GM19463 (cell line): ENCODE results near the gene GULP1.

Experiments used
- ATAC-seq: cut with Tn5 transposase; IDR thresholded peaks from one replicate; pipeline ENCODE4 v1.9.1; 2021; ENCODE audit warnings: mild to moderate bottlenecking, moderate library complexity; ENCODE audit not compliant: unreplicated experiment

Gene GULP1

DNA sequence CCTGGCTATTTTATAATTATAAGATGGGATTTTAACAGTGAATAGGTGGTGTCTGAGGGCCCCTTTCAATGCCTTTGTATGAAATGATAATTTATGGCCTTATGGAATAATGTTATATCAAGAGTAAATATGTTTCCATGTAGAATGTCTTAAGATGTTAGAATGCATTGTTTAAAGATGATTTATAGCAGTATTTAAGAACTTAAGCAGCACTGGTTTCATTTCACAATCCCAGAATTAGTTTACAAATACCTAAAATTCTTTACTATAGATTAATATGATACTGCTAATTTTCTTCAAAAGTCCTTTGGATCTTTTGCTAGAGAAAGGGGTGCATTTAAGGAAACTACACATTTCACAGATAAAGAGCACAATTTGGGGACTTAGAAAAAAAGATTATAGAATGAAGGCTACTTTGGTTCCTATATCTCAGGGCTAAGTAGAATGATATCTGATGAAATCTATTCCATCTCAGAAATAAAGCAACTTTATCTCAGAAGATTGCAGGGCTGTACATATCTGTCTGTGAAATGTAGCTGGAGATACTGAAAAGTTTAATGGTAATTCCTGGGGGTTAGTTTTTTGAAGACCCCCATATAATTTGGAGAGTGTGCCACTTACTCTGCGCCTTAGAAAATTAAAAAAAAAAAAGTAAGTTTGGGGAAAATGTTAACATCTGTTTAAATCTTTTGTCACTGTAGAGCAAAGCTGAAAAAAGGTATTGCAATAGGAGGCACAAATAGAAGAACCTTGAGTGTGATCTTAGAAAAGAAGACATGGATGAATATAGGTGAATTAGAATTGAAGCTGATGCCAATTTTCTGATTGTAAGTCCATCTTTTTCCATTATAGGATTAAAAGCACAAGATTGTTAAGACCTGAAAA is 123.4 kb downstream of the GULP1 start:
- ATAC-seq = no peak

DNA sequence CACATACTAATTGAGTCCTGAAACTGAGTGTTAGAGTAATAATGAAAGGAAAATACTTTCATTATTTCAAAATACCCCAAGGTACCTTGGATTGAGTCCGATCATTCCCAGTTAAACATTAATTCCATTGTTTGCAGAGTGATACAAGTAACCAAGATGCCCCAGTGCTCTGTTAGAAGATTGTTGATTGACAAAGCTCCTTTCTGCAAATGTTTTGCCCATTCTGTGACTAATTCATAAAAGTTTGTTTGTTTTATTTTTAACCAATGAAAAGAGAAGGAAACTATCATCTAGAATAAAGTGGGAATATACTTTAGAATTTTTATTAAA is 124.0 kb downstream of the GULP1 start:
- peak; percentile 64 for ATAC-seq

DNA sequence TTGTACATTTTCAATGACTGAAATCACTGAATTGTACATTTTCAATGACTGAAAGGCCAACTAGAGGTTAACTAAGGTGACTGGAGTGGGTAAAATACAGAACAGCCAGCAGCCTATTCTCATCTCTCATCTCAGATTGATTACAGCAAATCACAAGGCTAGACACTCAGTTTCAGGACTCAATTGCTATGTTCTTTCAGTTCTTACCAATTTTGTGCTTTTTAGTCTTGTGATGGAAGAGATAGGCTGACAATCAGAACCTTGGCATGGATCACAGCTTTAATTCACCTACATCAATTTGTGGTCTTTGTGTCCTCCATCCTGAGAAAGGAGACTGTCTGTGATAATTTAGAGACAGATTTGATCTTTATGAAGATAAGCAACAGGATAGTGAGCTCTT is 124.7 kb downstream of the GULP1 start:
- peak; percentile 69 for ATAC-seq

DNA sequence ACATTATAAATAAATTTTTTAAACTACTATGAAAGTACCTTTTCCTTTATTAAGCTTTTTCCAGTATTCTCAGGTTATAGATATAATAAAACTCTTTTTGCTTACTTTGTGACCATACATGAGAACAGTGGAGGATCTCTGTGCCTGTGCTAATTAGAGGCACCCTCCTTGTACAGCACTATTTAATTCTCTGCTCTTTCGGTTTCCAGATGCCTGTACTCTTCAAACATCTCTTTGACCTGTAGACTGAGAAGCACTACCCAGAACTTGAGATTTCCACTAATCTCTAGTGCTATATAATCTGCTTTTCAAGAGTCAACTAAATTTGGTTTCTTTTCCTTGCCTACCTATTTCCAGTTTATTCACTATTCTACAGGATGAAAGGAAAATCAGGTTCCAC is 131.1 kb downstream of the GULP1 start:
- peak; percentile 82 for ATAC-seq

DNA sequence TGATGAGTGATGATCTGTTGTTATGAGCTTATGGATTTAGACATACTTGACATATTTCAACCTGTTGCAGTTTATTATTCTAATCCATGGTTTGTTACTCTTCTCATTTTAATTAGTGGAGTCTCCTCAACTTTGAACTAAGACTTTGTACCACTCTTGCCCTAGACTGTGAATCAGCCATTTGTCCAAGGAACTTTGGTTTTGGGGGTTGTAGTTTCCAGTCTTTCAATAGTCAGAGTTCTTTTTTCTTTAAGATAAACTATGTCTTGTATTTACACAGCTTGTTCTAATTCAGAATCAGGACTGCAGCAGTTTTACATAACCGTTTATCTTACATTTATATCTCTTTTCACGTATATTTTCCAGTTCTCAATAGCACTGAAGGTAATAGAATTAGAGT is 133.6 kb downstream of the GULP1 start:
- ATAC-seq = no peak

DNA sequence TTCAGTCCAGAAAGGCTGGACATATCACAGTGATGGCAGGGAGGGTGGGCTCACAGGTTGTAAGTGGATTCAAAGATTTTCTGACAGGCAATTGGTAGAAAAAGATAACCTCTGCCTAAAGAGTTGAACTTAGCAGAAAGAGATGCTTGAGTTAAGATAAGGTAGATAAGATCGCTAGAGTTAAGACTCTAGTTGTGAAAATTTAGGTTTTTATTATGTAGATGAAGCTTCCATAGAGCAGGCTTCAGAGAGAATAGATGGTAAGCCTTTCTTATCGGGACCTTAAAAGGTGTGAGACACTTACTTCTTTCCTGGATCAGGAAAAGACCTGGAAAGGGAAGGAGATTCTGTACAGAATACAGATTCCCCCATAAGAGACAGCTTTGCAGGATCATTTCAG is 134.4 kb downstream of the GULP1 start:
- ATAC-seq = no peak

DNA sequence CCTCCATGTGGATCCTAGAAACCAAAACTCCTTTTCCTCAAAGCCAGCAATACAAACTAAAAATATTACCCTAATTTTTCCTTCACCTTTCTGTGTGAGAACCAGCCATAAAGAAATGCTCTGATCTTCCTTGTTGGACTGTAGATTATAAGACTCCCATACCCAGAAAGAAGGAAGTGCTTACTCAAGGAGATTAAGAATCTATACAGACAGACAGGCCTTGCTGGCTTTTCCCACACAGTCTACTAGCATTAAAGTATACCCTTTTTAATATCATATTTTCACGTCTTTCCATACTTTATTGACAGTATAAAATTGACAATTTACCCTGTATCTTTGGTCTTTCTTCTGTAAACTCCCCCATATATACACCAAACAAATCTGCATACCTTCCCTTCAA is 139.0 kb downstream of the GULP1 start:
- no peak for ATAC-seq

DNA sequence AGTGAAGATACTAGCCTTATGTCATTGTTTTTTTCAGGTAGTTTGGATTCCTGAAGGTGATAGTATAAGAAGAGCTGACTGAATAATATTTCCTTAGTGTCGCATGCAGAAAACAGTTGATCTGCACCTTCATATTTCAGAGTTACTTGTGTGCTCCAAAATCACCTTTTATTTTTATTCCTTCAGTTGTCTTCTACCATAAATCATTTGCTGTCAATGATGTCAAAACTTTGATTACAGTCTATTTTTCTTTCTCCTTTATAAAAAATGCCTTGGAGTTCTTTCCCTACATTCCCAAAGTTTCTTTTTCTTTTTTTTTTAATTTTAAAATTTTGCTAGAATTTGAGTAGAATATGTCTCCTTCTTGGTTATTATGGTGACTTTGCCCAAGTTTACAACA is 142.3 kb downstream of the GULP1 start:
- ATAC-seq = no peak

DNA sequence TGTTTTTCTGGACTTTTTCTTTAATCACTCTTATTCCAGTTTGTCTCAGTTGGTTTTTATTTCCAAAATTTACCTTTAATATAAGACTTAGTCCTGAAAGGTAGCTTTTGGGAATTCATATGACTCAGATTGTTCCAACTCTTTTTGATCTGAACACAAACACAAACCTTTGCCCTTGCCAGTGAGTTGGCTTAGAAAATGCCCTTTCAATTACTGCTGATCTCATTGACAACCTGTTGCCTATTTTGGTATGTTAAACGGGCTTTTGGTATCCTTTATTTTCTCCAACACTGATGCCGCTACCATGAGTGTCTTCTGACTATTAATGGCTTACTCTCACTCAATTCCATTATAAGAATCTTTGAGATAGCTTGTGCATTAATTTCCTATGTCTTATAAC is 143.4 kb downstream of the GULP1 start:
- ATAC-seq = no peak

DNA sequence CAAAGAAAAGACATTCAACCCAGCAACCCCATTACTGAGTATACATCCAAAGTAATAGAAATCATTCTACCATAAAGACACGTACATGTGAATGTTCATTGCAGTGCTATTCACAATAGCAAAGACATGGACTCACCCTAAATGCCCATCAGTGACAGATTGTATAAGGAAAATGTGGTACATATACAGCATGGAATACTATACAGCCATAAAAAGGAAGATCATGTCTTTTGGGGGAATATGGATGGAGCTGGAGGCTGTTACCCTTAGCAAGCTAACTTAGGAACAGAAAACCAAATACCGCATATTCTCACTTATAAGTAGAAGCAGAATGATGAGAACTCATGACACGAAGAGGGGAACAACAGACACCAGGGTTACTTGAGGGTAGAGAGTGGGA is 145.9 kb downstream of the GULP1 start:
- ATAC-seq = no peak

DNA sequence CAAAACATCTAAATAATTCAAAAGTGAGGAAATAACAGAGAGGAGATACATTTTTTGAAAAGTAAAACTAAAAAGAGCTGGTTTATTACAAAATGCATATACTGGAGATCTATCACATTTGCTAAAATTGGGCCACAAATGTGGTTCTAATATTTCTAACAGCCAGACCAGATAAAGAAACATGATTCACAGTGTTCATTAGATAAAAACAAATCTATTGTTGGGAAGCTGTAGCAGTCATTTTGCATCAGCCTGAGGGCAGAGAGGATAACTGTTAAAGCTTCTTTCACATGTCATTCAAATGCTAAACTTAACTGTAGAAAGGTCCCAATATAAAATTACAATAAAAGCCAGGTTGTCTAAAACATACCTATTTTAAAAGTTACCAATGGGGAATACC is 148.3 kb downstream of the GULP1 start:
- no peak for ATAC-seq

DNA sequence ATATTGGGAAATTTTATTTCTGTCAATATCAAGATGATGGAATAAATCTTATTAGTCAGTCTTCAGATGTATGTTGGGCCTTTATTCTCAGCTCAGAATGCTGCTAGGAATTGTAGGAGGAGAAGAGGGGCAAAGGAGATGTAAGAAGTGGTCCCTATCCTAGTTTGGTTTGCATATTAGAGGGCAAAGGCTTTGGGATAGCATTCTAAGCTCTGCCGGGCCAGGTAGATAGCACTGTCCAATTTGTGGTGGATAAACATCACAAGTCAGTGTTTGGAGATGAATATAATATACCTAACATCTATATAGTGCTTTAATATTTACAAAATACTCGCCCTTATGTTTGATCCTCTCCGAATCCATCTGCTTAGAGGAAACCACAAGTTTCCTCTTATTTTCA is 149.2 kb downstream of the GULP1 start:
- no peak for ATAC-seq

DNA sequence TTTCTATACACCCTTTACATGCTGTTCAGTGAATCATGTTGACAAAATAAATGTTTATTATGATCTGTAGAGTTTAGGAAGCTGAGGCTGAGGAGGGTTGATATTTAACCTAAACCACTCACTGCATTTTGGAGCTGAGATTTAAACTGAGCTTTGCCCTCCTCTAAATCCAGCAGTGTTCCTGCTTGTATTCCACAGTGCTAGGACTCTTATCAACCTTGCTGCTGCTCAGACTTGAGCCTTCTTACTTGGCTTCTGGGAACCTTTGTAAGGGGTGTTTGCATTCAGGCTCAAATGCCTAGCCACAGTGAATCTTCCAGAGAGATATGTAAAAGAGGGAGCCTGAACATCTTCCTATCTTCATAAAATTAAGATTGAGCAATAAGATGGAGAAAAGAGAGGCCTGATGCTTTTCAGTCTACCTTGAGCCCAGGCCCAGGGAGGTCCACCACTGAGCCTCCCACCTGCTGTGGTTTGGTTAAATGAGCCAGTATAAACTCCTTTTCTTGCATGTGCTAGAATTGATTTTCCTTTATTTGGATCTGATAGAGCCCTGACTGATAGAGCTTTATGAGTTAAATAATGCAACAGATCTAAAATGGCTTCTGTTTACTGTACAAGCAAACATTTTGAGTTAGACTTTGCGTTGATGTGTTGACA is 149.7 kb downstream of the GULP1 start:
- ATAC-seq = no peak

DNA sequence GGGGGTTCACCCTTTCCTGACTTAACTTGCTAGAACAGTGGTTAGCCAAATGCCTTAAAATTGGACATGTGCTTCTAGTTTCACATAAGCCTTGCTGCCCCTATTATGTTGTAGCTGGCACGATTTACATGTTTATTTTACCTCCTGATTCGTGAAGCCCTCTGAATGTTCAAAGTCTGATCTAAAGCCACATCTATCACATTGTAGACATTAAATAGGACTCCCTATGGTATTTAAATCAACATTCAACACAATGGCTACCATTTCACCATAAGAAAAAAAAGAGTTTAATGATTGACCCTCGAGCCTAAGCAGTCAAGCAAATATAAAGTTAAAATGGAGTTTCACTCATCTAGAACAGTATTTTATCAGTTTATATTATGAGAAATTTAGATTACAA is 151.5 kb downstream of the GULP1 start:
- ATAC-seq = no peak

DNA sequence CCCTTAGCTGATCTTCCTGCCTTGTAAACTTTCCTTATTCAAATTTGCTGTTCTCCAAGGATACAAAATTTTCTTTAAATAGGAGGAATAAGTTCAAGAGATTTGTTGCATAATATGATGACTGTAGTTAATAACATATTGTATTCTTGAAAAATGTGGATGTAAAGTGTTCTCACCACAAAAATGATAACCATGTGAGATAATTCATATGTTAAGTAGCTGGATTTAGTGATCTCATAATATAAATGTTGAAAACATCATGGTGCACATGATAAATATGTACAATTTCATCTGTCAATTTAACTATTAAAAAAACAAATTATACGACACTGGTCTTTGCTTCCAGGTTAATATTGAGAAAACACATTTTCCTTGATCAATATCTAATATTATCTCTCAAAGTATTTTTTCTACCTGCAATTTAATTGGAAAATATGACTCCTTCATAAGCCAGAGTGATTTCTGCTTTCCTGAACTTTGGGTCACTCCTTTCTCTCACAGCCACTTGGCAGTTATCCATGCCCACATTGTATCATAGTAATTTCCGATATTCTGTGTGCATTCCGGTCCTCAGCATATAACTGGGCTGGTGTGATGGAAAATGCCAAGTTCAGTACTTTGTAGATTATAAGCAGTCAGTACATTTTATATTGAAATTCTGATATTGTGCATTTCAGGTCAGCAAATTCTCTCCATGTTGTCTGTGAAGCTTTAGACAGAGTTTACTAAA is 152.6 kb downstream of the GULP1 start:
- no peak for ATAC-seq

DNA sequence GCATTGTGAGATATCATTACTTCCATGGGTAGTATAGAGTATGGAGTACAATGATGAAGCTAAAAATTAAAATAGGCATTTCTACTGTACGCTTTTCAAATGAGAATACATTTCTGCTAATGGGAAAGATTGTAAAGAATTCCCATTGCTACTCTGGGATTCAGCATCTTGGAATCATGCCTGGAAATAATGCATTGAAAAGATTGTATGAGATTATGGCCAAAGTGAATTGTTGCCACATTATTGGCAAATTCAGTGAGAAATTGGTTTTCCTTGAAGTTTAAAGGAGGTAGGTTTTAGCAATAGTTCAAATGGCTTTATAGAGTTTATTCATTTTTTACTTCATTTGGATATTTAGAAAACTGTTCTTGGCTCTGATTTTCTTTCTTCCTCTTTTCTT is 157.9 kb downstream of the GULP1 start:
- ATAC-seq = no peak

DNA sequence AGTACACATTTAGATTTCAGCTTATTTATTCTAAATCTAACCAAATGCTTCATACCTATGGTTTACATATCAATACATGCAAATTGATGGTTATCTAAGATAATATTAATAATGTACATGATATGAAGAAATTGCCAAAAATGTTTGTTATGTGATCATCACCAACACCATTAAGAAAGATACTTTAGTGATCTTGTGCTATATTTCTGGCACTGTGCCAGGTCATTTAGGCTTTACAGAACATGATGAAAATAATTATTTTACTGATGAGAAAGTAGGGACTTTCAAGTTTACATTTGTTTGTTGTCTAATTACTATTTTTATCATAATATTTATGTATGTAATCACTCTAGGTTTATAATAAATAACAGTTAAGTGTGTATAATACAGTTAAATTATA is 158.3 kb downstream of the GULP1 start:
- ATAC-seq = no peak

DNA sequence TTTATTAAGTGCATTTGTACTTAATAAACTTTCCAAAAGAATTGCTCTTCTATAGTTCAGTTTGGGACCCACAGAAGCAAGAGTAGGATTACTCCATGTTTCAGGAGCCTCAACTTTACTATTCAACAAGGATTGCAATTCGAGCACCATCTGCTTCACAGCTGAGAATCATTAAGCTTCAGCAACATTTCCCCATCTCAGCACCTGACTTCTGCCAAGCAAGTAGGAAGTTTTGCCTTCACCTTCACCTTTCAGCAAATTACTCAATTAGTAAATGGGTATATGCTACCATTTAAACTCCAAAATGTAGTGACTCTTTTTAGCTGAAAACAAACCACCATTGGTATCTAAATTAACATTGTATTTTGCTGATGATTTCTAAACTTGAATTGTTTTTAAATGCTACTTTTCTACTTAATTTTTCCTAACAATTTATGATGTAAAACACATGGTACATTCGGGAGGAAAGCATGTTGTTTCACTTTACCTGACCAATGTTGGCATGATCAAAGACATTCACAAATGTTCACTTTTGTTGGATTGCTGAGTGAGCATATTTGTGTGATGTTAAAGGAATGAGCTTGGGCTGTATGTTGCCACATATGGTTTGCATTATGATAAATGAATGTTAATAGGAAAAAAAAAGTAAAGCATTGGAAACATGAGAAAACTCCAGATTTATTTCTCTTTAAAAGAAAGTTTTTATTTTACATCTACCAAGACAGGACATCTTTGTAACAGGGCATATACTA is 159.2 kb downstream of the GULP1 start:
- ATAC-seq = no peak

DNA sequence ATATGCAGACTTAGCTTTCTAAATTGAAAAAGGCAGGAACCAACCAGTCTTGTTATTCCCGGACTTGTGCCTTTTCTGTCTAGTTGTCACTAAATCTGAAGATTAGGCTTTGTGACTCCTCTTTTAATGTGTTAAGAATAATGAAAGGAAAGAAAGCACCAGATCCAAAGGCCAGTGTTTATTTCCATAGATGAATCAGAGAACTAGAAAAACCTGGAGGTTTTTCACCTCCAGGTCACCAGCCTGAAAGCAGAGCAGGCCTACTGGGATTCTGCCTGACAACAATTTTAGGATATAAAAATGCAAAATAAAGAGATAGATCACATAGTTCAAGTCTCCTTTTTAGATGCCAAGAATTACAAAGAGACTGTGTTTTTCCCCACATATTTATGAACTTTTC is 160.4 kb downstream of the GULP1 start:
- ATAC-seq = no peak

DNA sequence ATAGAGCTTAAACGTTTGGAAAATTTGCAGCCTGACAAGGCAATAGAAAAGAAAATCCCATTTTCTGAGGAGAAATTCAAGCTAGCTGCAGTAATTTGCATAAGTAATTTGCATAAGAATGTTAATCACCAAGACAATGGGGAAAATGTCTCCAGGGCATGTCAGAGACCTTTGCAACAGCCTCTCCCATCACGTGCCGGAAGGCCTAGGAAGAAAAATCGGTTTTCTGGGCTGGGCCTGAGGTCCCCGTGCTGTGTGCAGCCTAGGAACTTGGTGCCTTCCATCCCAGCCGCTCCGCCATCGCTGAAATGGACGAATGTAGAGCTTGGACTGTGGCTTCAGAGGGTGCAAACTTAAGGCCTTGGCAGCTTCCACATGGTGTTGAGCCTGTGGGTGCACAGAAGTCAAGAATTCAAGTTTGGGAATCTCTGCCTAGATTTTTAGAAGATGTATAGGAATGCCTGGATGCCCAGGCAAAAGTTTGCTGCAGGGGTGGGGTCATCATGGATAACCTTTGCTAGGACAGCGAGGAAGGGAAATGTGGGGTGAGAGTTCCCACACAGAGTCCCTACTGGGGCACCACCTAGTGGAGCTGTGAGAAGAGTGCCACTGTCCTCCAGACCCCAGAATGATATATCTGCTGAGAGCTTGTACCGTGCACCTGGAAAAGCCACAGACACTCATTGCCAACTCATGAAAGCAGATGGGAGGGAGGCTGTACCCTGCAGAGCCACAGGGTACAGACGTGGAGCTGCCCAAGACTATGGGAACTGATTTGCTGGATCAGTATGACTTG is 164.6 kb downstream of the GULP1 start:
- ATAC-seq = no peak

DNA sequence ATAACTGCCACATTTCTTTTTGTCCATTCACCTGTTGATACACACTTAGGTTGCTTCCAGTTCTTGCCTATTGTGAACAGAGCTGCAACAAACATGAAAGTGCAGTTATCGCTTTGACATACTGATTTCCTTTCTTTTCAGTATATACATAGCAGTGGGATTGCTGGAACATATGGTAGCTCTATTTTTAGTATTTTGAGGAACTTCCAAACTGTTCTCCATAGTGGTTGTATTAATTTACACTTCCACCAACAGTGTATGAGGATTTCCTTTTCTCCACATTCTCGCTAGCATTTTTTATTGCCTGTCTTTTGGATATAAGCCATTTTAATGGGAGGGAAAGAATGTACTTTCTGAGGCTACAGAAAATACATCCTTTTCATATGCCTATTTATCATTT is 167.4 kb downstream of the GULP1 start:
- no peak for ATAC-seq
